Embryonic facial prominence (tissue), 1 donor: ENCODE data around the gene SRCIN1.
"Not testable (repeated sequence)": the region's sequence is repeated elsewhere in the genome, so short reads cannot be mapped to it uniquely, and the experiment has no call there.

ENCODE experiments used
- DNase-seq: peaks from one replicate; pipeline ENCODE4 v3.0.0-alpha.2; 2016; ENCODE audit errors: extremely low spot score

SRCIN1 gene, protein sequence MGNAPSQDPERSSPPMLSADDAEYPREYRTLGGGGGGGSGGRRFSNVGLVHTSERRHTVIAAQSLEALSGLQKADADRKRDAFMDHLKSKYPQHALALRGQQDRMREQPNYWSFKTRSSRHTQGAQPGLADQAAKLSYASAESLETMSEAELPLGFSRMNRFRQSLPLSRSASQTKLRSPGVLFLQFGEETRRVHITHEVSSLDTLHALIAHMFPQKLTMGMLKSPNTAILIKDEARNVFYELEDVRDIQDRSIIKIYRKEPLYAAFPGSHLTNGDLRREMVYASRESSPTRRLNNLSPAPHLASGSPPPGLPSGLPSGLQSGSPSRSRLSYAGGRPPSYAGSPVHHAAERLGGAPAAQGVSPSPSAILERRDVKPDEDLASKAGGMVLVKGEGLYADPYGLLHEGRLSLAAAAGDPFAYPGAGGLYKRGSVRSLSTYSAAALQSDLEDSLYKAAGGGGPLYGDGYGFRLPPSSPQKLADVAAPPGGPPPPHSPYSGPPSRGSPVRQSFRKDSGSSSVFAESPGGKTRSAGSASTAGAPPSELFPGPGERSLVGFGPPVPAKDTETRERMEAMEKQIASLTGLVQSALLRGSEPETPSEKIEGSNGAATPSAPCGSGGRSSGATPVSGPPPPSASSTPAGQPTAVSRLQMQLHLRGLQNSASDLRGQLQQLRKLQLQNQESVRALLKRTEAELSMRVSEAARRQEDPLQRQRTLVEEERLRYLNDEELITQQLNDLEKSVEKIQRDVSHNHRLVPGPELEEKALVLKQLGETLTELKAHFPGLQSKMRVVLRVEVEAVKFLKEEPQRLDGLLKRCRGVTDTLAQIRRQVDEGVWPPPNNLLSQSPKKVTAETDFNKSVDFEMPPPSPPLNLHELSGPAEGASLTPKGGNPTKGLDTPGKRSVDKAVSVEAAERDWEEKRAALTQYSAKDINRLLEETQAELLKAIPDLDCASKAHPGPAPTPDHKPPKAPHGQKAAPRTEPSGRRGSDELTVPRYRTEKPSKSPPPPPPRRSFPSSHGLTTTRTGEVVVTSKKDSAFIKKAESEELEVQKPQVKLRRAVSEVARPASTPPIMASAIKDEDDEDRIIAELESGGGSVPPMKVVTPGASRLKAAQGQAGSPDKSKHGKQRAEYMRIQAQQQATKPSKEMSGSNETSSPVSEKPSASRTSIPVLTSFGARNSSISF

DNA sequence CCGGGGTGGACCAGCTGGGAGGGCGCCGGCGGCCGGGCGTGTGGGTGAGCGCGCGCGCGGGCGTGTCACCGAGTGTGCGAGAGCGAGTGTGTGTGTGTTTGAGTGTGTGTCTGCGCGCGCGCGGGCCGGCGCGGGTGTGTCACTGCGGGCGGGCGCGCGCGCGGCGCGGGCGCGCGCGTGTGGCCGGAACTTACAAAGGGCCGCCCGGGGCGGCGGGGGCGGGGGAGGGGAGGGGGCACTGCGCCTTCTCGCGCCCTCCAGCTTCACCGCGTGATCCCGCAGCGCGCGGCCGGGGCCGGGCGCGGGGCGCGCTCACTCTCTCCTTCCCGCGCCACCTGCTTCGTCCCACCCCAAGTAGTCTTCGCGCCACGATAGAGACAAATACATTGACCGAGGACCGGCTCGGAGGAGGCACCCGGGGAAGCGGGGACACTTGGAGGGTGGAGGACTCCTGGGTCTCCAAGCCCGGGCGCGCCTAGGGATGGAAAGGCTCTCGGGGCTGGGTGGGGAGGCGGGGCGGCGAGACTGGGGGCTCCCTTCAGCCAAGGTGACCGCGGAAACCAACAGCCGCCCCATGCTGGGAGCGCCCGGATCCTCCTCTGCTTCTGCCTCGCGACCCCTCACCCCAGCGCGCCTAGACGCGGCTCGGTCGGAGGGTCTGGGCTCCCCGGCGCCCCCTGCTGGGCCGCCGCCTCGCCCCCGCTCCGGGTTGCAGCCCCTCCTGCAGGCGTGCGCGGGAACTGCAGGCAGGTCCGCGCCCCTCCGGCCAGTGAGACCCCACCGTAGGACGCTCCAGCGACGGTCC lies at the start of gene SRCIN1:
SRCIN1 (minus strand) TSS at position 112 of the 805 bp plus-strand sequence. CDS start 247 bp downstream, outside the sequence.
- DNase-seq = no peak

DNA sequence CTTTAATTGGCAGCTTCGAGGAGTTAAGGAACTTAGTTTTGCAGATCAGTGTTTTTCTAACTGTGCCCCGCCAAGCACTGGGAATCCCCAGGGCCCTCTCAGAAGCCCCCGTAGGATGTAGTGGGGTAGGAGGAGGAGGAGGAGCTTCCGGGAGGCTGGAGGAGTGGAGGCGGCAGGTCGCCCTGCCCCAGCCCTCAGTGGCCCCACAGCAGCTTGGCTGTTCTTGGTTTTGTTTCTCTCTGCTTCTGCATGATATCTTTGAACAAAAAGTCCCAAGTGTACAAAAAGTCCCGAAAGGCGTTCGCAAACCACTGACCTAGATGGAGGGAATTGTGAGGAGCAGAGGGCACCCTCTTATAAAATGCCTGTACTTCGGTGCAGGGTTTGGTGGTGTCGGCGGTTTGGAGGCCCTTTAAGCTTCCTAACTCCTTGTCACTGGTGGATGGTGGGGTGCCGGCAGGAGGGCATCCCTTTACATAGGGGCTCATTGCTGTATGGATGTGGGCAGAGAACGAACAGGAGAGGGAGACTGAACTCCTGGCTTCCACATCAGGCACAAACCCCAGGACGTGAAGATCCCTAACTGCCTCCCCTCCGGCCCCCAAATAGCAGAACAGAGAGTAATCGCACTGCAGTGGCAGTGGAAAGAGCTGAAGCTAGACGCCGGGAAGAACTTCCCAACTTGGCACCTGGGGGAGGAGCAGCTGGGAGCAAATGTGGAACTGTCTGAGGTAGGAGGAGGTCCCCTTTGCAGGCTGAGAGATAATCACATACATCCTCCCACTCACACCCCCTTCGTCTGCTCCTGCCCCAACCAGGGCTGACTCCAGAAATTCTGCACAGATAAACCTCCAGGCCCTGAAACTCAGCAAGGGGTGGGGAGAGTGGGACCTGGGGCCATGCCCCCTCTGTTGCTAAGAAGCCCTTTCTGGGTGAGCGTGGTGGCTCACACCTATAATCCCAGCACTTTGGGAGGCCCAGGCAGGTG lies 49.0 kb upstream of the SRCIN1 start:
- no peak for DNase-seq

DNA sequence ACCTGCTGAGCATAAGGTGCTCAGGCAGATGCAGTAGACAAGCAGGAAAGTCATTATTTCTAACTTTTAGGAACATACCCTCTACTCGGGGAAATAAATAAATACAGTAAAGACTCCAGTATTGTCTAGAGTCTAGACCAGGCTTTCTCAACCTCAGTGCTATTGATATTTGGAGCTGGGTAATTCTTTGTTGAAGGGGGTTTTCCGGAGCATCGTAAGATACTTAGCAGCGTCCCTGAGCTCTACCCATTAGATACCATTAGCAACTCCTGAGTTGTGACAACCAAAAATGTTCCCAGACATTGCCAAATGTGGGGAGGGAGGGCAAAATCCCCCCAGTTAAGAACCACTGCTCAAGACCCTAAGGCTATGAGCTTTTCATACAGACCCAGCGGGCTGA lies 47.9 kb upstream of the SRCIN1 start:
- DNase-seq = no peak

DNA sequence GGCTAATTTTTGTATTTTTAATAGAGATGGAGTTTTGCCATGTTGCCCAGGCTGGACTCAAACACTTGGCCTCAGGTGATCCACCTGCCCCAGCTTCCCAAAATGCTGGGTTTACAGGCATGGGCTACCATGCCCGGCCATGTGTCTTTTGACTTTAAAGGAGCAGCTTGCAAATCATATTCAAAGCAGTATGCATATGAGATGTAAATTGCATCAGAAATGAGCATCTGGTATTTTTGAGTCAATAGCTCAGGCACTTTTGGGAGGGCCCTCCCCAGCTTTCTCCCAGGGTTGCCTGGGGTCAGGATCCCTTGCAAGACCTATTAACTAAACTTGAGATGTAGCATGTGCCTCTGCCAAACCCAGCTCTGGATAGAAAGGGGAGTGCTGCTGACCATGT lies 47.5 kb upstream of the SRCIN1 start:
- no peak for DNase-seq

DNA sequence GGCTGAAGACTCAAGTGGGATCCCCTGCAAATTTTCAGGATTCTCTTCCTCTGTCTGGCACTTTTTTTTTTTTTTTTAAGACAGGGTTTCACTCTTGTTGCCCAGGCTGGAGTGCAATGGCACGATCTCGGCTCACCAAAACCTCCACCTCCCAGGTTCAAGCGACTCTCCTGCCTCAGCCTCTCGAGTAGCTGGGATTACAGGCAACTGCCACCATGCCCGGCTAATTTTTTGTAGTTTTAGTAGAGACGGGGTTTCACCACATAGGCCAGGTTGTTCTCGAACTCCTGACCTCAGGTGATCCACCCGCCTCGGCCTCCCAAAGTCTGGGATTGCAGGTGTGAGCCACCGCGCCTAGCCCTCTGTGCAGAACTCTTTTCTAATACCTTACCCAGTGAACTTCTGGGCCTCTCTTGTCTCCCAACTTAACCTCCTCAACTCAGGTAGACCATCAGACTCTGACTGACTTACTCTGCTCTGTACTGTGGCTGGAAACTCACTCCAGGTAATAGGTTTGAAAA lies 45.0 kb upstream of the SRCIN1 start:
- not testable (repeated sequence) for DNase-seq

DNA sequence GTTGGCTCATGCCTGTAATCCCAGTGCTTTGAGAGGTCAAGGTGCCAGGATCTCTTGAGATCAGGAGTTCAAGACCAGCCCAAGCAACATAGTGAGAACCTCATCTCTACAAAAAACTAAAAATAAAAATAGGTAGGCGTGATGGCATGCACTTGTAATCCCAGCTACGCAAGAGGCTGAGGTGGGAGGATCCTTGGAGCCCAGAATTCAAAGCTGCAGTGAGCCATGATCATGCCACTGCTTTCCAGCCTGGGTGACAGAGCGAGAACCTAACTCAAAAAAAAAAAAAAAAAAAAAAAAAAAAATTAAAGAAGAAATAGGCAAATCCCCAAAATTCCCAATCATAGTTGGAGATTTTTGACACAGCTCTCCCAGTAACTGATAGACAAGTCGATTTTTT lies 32.2 kb upstream of the SRCIN1 start:
- no peak for DNase-seq

DNA sequence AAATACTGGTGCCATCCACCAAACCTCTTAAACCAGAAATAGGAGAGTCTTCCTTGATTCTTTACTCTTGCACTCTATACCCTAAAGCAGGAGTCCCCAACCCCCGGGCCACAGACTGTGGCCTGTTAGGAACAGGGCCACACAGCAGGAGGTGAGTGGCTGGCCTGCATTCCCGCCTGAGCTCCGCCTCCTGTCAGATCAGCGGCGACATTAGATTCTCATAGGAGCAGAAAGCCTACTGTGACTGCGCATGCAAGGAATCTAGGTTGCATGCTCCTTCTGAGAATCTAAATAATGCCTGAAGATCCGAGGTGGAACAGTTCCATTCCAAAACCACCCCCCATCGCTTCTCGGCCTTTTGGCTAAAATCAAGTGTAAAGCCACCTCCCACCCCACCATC lies 30.3 kb upstream of the SRCIN1 start:
- no peak for DNase-seq

DNA sequence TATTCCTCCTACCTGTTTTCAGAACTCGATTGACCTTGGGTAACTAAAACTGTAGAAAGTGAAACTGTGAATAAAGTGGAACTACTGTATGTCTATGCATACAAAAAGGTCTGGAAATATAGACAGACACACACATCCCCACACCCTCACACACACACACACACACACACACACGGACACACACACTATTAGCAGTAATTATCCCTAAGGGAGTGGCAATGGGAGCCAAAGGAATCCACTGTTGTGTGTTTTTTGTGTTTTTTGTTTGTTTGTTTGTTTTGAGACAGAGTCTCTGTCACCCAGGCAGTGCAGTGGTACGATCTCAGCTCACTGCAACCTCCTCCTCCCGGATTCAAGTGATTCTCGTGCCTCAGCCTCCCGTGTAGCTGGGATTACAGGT lies 26.6 kb upstream of the SRCIN1 start:
- no peak for DNase-seq

DNA sequence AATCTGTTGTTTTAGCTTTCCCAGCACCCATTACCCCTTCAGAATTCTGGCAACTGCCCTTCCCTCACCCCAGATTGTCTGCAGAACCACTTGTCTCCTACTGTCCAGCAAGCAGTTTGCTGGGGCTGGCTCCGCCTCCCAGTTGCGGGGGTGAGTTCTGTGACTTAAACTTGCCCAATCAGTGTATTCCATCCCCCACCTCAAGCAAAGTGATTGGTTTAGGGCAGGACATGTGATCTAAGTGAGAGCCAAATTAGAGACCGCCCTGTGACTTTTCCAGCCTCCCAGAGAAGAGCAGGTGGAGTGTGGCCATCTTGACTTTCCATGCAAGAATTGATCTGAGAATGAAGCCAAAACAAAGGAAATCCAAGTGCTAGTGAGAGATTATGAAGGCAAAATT lies 22.7 kb upstream of the SRCIN1 start:
- no peak for DNase-seq

DNA sequence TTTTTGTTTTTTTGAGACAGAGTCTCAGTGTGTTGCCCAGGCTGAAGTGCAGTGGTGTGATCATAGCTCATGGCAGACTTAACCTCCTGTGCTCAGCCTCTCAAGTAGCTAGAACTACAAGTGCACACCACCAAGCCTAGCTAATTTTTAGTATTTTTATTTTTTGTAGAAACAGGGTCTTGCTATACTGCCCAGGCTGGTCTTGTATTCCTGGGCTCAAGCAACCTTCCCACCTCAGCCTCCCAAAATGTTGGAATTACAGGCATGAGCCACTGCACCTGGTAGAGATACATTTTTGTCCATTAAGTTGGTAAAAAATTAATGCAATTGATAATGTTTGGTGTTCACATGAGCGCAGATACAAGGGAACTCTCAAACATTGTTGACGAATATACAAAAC lies 22.2 kb upstream of the SRCIN1 start:
- no peak for DNase-seq

DNA sequence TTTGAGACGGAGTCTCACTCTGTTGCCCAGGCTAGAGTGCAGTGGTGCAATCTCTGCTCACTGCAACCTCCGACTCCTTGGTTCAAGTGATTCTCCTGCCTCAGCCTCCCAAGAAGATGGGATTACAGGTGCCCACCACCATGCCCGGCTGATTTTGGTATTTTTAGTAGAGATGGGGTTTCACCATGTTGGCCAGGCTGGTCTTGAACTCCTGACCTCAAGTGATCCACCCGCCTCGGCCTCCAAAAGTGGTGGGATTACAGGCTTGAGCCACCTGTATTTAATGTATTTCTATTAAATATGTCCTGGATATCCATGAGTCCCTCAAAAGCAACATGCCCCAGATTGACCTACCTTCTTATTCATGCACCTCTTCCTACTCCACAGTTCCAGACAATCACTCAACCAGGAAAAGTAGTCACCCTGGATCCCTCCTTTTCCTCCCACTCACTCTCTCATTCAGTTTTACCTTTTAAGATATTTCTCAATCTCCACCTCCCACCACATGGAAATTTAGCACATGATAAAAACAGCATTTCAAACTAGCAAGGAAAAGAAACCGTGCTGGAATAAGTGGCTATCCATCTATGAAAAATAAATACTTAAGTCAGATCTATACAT lies 21.0 kb upstream of the SRCIN1 start:
- not testable (repeated sequence) for DNase-seq

DNA sequence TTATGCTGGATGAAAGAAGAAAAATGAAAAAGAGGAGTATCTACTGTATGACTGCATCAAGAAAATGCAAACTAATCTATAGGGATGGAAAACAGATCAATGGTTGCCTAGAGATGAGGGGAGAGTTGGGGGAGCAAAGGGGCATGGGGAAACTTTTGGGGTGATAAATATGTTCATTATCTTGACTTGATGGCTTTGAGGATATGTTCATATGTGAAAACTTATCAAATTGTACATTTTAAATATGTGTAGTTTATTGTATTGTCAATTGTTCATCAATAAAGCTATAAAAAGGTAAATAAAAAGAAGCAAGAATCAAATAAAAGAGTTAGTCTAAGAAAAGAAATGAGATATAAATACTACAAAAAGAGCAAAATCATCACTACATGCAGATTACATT lies 19.7 kb upstream of the SRCIN1 start:
- DNase-seq = no peak

DNA sequence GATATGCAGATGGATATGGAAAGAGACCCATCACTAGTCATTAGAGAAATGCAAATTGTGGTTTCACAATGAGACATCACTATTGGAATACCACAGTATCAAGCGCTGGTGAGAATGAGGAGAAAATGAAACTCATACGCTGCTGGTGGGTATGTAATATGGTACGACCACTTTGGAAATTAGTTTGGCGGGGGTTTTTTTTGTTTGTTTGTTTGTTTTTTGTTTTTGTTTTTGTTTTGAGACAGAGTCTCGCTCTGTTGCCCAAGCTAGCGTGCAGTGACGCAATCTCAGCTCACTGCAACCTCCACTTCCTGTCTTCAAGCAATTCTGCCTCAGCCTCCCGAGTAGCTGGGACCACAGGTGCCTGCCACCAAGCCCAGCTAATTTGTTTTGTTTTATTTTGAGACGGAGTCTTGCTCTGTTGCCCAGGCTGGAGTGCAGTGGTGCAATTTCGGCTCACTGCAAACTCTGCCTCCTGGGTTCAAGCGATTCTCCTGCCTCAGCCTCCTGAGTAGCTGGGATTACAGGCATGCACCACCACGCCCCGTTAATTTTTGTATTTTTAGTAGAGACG lies 19.1 kb upstream of the SRCIN1 start:
- DNase-seq = not testable (repeated sequence)

DNA sequence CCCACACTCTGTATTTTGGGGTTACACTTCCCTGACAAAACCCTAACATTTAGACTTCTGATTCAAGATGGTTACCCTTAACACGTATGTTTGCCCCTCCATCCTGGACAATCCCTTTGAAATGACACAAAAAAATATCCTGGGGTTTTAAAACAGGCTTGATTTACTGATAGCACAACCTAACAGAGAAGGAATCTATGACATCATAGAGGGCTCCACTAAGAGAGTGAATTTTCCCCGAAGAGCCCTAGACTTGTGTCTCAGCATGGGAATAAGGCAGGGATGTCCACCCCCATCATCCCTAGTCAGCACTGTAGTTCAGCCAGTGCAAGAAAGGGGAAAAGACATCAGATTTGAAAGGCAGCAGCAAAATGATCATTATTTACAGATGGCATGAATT lies 15.8 kb upstream of the SRCIN1 start:
- DNase-seq = no peak

DNA sequence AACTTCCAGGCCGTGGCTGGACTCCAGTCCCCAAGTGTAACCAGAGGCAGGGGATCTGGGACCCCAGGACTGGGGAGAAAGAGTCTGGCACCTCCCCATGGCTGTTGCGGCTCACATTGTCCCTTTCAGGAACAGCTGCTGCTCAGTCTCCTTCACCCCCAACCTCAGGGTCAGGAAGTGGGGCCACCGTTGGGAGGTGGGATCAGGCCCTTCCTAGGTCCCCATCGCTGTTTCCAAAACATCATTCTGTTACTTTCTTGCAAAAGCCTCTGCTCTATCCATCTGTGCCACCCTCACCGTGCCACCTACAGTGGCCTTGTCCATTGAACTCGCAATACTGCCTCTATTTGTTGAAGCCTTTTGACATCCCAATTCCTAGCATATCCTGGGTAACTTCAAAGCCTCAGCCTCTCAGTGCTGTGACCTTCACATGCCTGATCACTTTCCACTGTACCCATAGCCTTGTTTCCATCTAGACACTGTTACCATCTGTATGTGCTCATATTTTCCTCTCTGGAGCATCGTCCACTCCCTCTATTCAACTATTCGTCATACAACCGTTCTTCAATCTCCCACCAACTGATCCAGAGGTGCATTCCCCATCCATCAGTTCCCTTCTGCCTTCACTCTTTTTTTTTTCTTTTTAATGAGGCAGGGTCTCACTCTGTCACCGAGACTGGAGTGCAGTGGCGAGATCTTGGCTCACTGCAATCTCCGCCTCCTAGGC lies 15.0 kb upstream of the SRCIN1 start:
- DNase-seq = no peak

DNA sequence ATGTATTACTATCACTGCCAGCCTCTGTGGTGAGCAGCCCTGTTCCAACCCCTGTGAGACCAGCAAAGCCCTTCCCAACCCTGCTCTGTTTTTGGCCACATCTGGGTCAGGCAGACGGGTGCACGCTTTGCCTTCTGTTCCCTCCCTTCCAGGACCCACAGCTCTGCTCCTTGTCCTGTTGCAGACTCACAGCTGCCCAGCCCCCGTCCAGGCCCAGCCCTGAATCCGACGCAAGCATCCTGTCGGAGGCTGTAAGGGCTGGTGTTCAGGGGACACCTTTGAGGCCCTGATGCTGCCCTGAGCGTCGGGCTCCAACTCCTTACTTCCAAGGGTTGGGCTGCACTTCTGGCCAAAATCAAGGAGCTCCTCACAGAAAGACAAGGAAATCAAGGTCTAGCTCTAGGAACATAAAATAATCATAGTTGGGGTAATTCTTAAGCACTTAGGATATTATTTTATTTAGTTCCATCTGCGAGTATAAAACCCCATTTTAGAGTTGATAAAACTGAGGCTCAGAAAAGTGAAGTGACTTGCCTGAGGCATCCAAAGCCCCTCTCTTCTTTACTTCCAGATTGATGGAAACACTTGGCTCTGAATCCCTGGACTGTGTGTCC lies 14.3 kb upstream of the SRCIN1 start:
- no peak for DNase-seq

DNA sequence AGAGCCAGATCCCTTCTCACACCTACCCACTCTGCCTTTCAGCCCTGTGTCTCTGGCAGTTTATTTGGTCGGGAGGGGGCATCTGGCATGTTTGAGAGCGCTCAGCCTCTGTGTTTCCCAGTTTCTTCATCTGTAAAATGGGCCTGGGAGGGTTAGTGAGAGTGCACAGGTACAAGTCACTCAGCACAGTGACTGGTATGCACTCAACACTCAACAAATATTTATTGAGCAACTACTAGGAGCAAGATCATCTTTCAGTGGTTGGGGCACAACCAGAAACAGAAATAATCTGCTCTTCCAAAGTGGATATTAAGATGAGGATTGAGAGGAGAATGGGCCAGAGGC lies 13.7 kb upstream of the SRCIN1 start:
- no peak for DNase-seq
